IMR-90 (cell line): ENCODE measurements around the gene TMEM9. TPM values are rescaled to one million over a fixed set of nuclear protein-coding genes. Genes with fewer than 3 reads are reported as not detected.

ENCODE experiments used
- ATAC-seq: fragments of 200-7000 bp; cut with Tn5 transposase; 2 replicates; pipeline ENCODE4 v1.9.1; 2020; ENCODE audit warnings: low read depth, mild to moderate bottlenecking, moderate library complexity
- BruUV-seq: library from RNA; stranded (reverse); fragments of 400-500 nt; replicated peaks from 2 replicates; lab custom pipeline; 2021; lab: Mats Ljungman, UMichigan
- CTCF ChIA-PET: fragments of 300-600 bp; formaldehyde crosslinking; extraction: SDS; loops from one replicate; lab custom pipeline; 2021; ENCODE audit warnings: antibody characterized with exemption; lab: Yijun Ruan, JAX
- POLR2A ChIA-PET: fragments of 300-600 bp; sonication (Branson Sonifier 250); formaldehyde crosslinking; loops from one replicate; lab custom pipeline; 2022; ENCODE audit warnings: antibody characterized with exemption; ENCODE audit not compliant: unreplicated experiment; lab: Charles Lee
- DNase-seq: peaks from one replicate; pipeline ENCODE4 v3.0.0; 2013
- H2AFZ ChIP-seq: replicated peaks from 2 replicates; pipeline ENCODE3; 2013; ENCODE audit warnings: low read length, mild to moderate bottlenecking; ENCODE audit not compliant: poor library complexity
- H2AK5ac ChIP-seq: 2 replicates; pipeline ENCODE4 v1.6.1; 2013; ENCODE audit warnings: low read depth, low read length, inconsistent platforms
- H2AK9ac ChIP-seq: replicated peaks from 2 replicates; pipeline ENCODE3; 2013; ENCODE audit warnings: mild to moderate bottlenecking, low read depth, low read length, moderate library complexity; ENCODE audit not compliant: poor library complexity
- H2BK120ac ChIP-seq: 2 replicates; pipeline ENCODE4 v1.6.1; 2013; ENCODE audit warnings: low read depth, low read length, inconsistent platforms
- H2BK15ac ChIP-seq: 3 replicates; pipeline ENCODE4 v1.6.1; 2013; ENCODE audit warnings: low read depth, low read length, inconsistent platforms
- H2BK20ac ChIP-seq: 2 replicates; pipeline ENCODE4 v1.6.1; 2013; ENCODE audit warnings: low read depth, mild to moderate bottlenecking, inconsistent platforms, low read length, moderate library complexity
- H2BK5ac ChIP-seq: 2 replicates; pipeline ENCODE4 v1.6.1; 2013; ENCODE audit warnings: mild to moderate bottlenecking, low read depth, low read length, inconsistent platforms; ENCODE audit not compliant: poor library complexity, severe bottlenecking
- H3K14ac ChIP-seq: replicated peaks from 2 replicates; pipeline ENCODE4 v1.6.1; 2013; ENCODE audit warnings: low read depth, low read length, inconsistent platforms
- H3K18ac ChIP-seq: 2 replicates; pipeline ENCODE4 v1.6.1; 2013; ENCODE audit warnings: low read depth, low read length, control low read depth
- H3K23ac ChIP-seq: 2 replicates; pipeline ENCODE4 v1.6.1; 2013; ENCODE audit warnings: low read depth, low read length, inconsistent platforms
- H3K27ac ChIP-seq: 2 replicates; pipeline ENCODE4 v1.5.1; 2013; ENCODE audit warnings: mild to moderate bottlenecking, control low read depth, low read length; ENCODE audit not compliant: insufficient read depth
- H3K27me3 ChIP-seq: 2 replicates; pipeline ENCODE4 v1.6.1; 2013; ENCODE audit warnings: low read length; ENCODE audit not compliant: control insufficient read depth, insufficient read depth
- H3K36me3 ChIP-seq: 2 replicates; pipeline ENCODE4 v1.6.1; 2013; ENCODE audit warnings: low read length, mixed read lengths; ENCODE audit not compliant: control insufficient read depth, insufficient read depth
- H3K4ac ChIP-seq: 2 replicates; pipeline ENCODE4 v1.6.1; 2013; ENCODE audit warnings: low read depth, low read length, inconsistent platforms
- H3K4me1 ChIP-seq: 2 replicates; pipeline ENCODE4 v1.6.1; 2013; ENCODE audit warnings: low read length, mixed read lengths; ENCODE audit not compliant: control insufficient read depth, insufficient read depth
- H3K4me2 ChIP-seq: 2 replicates; pipeline ENCODE4 v1.6.1; 2013; ENCODE audit warnings: low read depth, mild to moderate bottlenecking, control low read depth, low read length, moderate library complexity
- H3K4me3 ChIP-seq: 2 replicates; pipeline ENCODE4 v1.5.1; 2013; ENCODE audit warnings: low read depth, mild to moderate bottlenecking, control low read depth, low read length, moderate library complexity; ENCODE audit not compliant: insufficient read depth
- H3K56ac ChIP-seq: 2 replicates; pipeline ENCODE4 v1.6.1; 2013; ENCODE audit warnings: low read length, inconsistent platforms; ENCODE audit not compliant: insufficient read depth; ENCODE audit errors: extremely low read depth
- H3K79me1 ChIP-seq, 2 experiments: 2 replicates each; pipeline ENCODE4 v1.6.1; 2013; ENCODE audit warnings: low read length in 2 of 2, inconsistent platforms in 1 of 2, low read depth in 1 of 2
- H3K9ac ChIP-seq: 2 replicates; pipeline ENCODE4 v1.6.1; 2013; ENCODE audit warnings: low read depth, low read length, control low read depth
- H3K9me1 ChIP-seq: 2 replicates; pipeline ENCODE4 v1.6.1; 2013; ENCODE audit warnings: low read length, inconsistent platforms; ENCODE audit not compliant: insufficient read depth
- H3K9me3 ChIP-seq: 2 replicates; pipeline ENCODE4 v1.6.1; 2013; ENCODE audit warnings: low read length; ENCODE audit not compliant: control insufficient read depth, insufficient read depth
- H4K20me1 ChIP-seq: 2 replicates; pipeline ENCODE4 v1.6.1; 2013; ENCODE audit warnings: low read length, inconsistent platforms; ENCODE audit not compliant: insufficient read depth
- H4K5ac ChIP-seq: 2 replicates; pipeline ENCODE4 v1.6.1; 2013; ENCODE audit warnings: mild to moderate bottlenecking, low read depth, low read length, control low read depth
- H4K8ac ChIP-seq, 2 experiments: 2 replicates each; pipeline ENCODE4 v1.6.1; 2013; ENCODE audit warnings: low read depth in 2 of 2, low read length in 2 of 2, control low read depth in 1 of 2, inconsistent platforms in 1 of 2
- H4K91ac ChIP-seq: 2 replicates; pipeline ENCODE4 v1.6.1; 2013; ENCODE audit warnings: low read depth, low read length, inconsistent platforms; ENCODE audit not compliant: insufficient read depth
- BHLHE40 ChIP-seq: fragments of 150-350 bp; IDR thresholded peaks from 2 replicates; pipeline ENCODE4 v1.6.1; 2016; ENCODE audit warnings: mild to moderate bottlenecking, low read depth, low read length
- CEBPB ChIP-seq: IDR thresholded peaks from 2 replicates; pipeline ENCODE4 v1.6.1; 2012; ENCODE audit warnings: low read depth, low read length, improper control_type of control experiment
- CHD1 ChIP-seq: IDR thresholded peaks from 2 replicates; pipeline ENCODE4 v1.6.1; 2012; ENCODE audit warnings: low read depth, low read length, improper control_type of control experiment
- FOS ChIP-seq: fragments of 150-350 bp; IDR thresholded peaks from 2 replicates; pipeline ENCODE4 v1.6.1; 2016; ENCODE audit warnings: low read depth, low read length
- MAFK ChIP-seq: IDR thresholded peaks from 2 replicates; pipeline ENCODE4 v1.6.1; 2012; ENCODE audit warnings: low read depth, low read length, improper control_type of control experiment
- MAZ ChIP-seq: IDR thresholded peaks from 2 replicates; pipeline ENCODE4 v1.6.1; 2012; ENCODE audit warnings: low read depth, mild to moderate bottlenecking, low read length, improper control_type of control experiment, moderate library complexity, borderline replicate concordance
- POLR2A ChIP-seq: IDR thresholded peaks from 2 replicates; pipeline ENCODE4 v1.6.1; 2012; ENCODE audit warnings: mild to moderate bottlenecking, low read depth, low read length
- RAD21 ChIP-seq: IDR thresholded peaks from 2 replicates; pipeline ENCODE4 v1.6.1; 2012; ENCODE audit warnings: low read length, improper control_type of control experiment
- RCOR1 ChIP-seq: IDR thresholded peaks from 2 replicates; pipeline ENCODE4 v1.6.1; 2012; ENCODE audit warnings: mild to moderate bottlenecking, low read length, improper control_type of control experiment; ENCODE audit not compliant: insufficient replicate concordance
- RFX5 ChIP-seq: IDR thresholded peaks from 2 replicates; pipeline ENCODE4 v1.8.0; 2012; ENCODE audit warnings: low read depth, mild to moderate bottlenecking, low read length, moderate library complexity
- SMC3 ChIP-seq: fragments of 150-350 bp; IDR thresholded peaks from 2 replicates; pipeline ENCODE4 v1.6.1; 2016; ENCODE audit warnings: low read depth, mild to moderate bottlenecking, antibody characterized with exemption, low read length, moderate library complexity
- WGBS, 2 experiments: methylation state at CpG; one replicate each; pipeline versions ENCODE4 v1.1.5 to v1.1.7; 2013; ENCODE audit warnings: missing lambda C conversion rate in 2 of 2; ENCODE audit not compliant: insufficient read length in 1 of 2; ENCODE audit errors: extremely low coverage in 2 of 2; 5-methylcytosine and 5-hydroxymethylcytosine counted together
- dilution Hi-C: fragments of 300-500 bp; cut with HindIII; formaldehyde crosslinking; loops from one replicate; pipeline ENCODE4 v1.14.3; 2018; ENCODE audit warnings: low sequenced_read_pairs; ENCODE audit not compliant: unreplicated experiment
- in situ Hi-C: fragments of 300-500 bp; cut with MboI; formaldehyde crosslinking; loops from 3 replicates; pipeline ENCODE4 v1.14.3; 2019; ENCODE audit warnings: low sequenced_read_pairs, inconsistent platforms, mixed read lengths
- intact Hi-C: fragments of 100-400 bp; cut with micrococcal nuclease; formaldehyde crosslinking; loops from 2 replicates; pipeline ENCODE4 v1.10.0; 2022
- polyA plus RNA-seq, 3 experiments: library from polyadenylated mRNA; depleted of rRNA; stranded (reverse); fragments of >200 nt; gene quantifications; 2 replicates each; pipeline ENCODE4 v1.2.3, GENCODE V29; 2012; ENCODE audit warnings: low replicate concordance in 1 of 3
- total RNA-seq: library from RNA; depleted of rRNA; stranded (reverse); fragments of >200 nt; gene quantifications from 2 replicates; pipeline ENCODE4 v1.2.3, GENCODE V29; 2012
- TF ChIP-seq, protein P1 (sequence below): fragments of 150-350 bp; IDR thresholded peaks from 2 replicates; pipeline ENCODE4 v1.6.1; 2016; ENCODE audit warnings: low read depth, mild to moderate bottlenecking, low read length, moderate library complexity, borderline replicate concordance
- TF ChIP-seq, protein P2 (sequence below): fragments of 150-350 bp; IDR thresholded peaks from 2 replicates; pipeline ENCODE4 v1.6.1; 2017; ENCODE audit warnings: mild to moderate bottlenecking, antibody characterized with exemption, low read length, low read depth
- TF ChIP-seq, protein P3 (sequence below): conservative IDR thresholded peaks from 2 replicates; pipeline ENCODE4 v1.5.1; 2012; ENCODE audit warnings: mild to moderate bottlenecking, low read depth, low read length, improper control_type of control experiment

TMEM9 gene
- total and polyA plus RNA-seq, 2 of the 4 experiments (the other 2 are of a cell fraction), result 76.7 to 107 TPM

DNA sequence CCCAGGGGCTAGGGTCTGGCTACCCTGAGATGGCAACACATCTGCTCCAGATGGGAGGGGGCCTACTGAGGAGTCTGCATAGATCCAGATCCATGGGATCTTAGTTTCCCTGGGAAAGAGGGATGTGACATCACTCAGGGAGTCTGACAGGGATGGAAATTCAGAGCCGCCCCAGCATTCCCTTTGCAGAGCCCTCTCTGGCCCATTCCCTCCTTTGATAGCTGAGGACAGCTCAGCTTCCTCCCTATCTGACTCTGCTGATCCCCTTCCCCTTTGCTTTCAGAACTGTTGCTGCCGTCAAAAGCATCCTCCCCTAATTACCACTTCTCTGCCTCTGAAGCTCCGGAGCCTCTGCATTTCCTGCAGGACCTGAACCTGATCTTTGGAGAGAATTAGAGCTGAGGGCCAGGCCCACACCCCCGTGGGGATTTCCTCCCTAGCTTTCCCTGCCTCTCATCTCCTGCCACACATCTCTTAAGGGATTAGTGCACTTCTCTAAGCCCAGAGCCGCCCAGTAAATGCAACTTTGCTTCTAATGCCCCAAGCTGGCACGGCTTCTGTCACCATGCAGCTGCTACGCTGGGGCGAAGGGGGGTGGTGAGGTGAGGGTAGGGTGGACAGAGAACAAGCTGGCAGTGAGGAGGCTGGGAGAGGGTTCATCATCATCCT lies 17.8 kb downstream of the TMEM9 start:
- intact Hi-C loops (loop anchor here (1.0 kb wide), 1 partner anchor 18 kb away; the partner anchor contains the start of gene TMEM9), in situ Hi-C loops (no loop called here), dilution Hi-C loops (no loop called here)
- no peak overlapping the region for H2BK120ac ChIP-seq
- H3K27ac ChIP-seq, result peak overlapping the region; percentile 32; the same call in 1 of the 2 replicates
- ATAC-seq, result no peak
- H3K36me3 ChIP-seq, result peaks cover 38% of the 10 kb centered on the region
- H4K20me1 ChIP-seq, result peaks cover 26% of the 10 kb centered on the region
- DNase-seq, result no peak
- ChIA-PET CTCF (interaction anchor here (0.7 kb wide), 1 partner anchor 614 kb away, joined by 3 read pairs; no protein-coding TSS in a partner anchor), POLR2A (no interaction called here)
- no TSS peak for BruUV-seq
- no peak overlapping the region for H2BK20ac ChIP-seq
- no peak overlapping the region for H4K91ac ChIP-seq
- H3K56ac ChIP-seq, result no peak overlapping the region
- H3K4me1 ChIP-seq, result peaks cover 13% of the 10 kb centered on the region
- TF ChIP-seq RCOR1 (no peak), MAFK (no peak), RAD21 (no peak), POLR2A (no peak), SMC3 (no peak), CHD1 (no peak), FOS (no peak), CEBPB (no peak), MAZ (no peak), BHLHE40 (no peak), RFX5 (no peak)
- TF ChIP-seq, protein P1, sequence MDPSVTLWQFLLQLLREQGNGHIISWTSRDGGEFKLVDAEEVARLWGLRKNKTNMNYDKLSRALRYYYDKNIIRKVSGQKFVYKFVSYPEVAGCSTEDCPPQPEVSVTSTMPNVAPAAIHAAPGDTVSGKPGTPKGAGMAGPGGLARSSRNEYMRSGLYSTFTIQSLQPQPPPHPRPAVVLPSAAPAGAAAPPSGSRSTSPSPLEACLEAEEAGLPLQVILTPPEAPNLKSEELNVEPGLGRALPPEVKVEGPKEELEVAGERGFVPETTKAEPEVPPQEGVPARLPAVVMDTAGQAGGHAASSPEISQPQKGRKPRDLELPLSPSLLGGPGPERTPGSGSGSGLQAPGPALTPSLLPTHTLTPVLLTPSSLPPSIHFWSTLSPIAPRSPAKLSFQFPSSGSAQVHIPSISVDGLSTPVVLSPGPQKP, result no peak
- TF ChIP-seq, protein P2, sequence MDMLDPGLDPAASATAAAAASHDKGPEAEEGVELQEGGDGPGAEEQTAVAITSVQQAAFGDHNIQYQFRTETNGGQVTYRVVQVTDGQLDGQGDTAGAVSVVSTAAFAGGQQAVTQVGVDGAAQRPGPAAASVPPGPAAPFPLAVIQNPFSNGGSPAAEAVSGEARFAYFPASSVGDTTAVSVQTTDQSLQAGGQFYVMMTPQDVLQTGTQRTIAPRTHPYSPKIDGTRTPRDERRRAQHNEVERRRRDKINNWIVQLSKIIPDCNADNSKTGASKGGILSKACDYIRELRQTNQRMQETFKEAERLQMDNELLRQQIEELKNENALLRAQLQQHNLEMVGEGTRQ, result no peak
- TF ChIP-seq, protein P3, sequence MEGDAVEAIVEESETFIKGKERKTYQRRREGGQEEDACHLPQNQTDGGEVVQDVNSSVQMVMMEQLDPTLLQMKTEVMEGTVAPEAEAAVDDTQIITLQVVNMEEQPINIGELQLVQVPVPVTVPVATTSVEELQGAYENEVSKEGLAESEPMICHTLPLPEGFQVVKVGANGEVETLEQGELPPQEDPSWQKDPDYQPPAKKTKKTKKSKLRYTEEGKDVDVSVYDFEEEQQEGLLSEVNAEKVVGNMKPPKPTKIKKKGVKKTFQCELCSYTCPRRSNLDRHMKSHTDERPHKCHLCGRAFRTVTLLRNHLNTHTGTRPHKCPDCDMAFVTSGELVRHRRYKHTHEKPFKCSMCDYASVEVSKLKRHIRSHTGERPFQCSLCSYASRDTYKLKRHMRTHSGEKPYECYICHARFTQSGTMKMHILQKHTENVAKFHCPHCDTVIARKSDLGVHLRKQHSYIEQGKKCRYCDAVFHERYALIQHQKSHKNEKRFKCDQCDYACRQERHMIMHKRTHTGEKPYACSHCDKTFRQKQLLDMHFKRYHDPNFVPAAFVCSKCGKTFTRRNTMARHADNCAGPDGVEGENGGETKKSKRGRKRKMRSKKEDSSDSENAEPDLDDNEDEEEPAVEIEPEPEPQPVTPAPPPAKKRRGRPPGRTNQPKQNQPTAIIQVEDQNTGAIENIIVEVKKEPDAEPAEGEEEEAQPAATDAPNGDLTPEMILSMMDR, result no peak
- H2BK5ac ChIP-seq, result peak overlapping the region; percentile 32
- H3K9me3 ChIP-seq, result no peaks in the 10 kb centered on the region
- no peak overlapping the region; the same call in 1 of the 2 replicates for H3K14ac ChIP-seq
- peak overlapping the region; percentile 87; the same call in 1 of the 2 replicates for H2AK5ac ChIP-seq
- H3K79me1 ChIP-seq, result peaks cover 0 to 18% of the 10 kb centered on the region in 2 experiments; a peak in 2 of 4 replicates
- H3K9ac ChIP-seq, result no peak overlapping the region
- WGBS, 2 experiments, result 100% methylated on average over 1 of the region's 8 CpGs; no CpG with 5 or more reads in 1 of the 2 experiments
- no peak overlapping the region for H3K23ac ChIP-seq
- H4K8ac ChIP-seq, result no peak overlapping the region
- peak overlapping the region; percentile 70 for H2AK9ac ChIP-seq
- no peak overlapping the region; the same call in 1 of the 2 replicates for H3K18ac ChIP-seq
- 0 out of 3 replicates have a peak overlapping the region, but pooled peaks have one; percentile 52 for H2BK15ac ChIP-seq
- H2AFZ ChIP-seq, result no peak overlapping the region
- H3K4me3 ChIP-seq, result no peak overlapping the region
- H3K4me2 ChIP-seq, result no peak overlapping the region
- H3K9me1 ChIP-seq, result peaks cover 22% of the 10 kb centered on the region
- no peak overlapping the region for H4K5ac ChIP-seq
- H3K27me3 ChIP-seq, result no peaks in the 10 kb centered on the region
- H3K4ac ChIP-seq, result peak overlapping the region; percentile 53; the same call in 1 of the 2 replicates
